ENCODE data around the gene TMEM100. TPM values are rescaled to one million over a fixed set of nuclear protein-coding genes. Genes with fewer than 3 reads are reported as not detected.

TMEM100 gene
- total and polyA plus RNA-seq, 2 experiments from 2014 or later, result 0.10 to 0.73 TPM

GRCh38 chr17:55709440-55709839 lies 13.2 kb downstream of the TMEM100 start:
- Histone ChIP-seq H3K79me2 (replicated peaks; ENCODE audit: insufficient read depth) (no peaks in the 10 kb centered on the region), H3F3A (replicated peaks; ENCODE audit: low read depth) (no peaks in the 10 kb centered on the region), H3K4me1 (ENCODE audit: insufficient read depth) (peaks cover 12% of the 10 kb centered on the region), H3K27me3 (ENCODE audit: insufficient read depth) (no peaks in the 10 kb centered on the region), H3K4me2 (no peak overlapping the region), H3K9me2 (ENCODE audit: insufficient read depth) (no peaks in the 10 kb centered on the region; the same call in 1 of the 2 replicates), H3K36me3 (ENCODE audit: insufficient read depth) (no peaks in the 10 kb centered on the region), H3K4me3 (no peak overlapping the region), H4K20me1 (replicated peaks; ENCODE audit: insufficient read depth) (no peaks in the 10 kb centered on the region), H3K27ac (ENCODE audit: low read depth) (no peak overlapping the region), H2AFZ (peak overlapping the region; percentile 19; the same call in 1 of the 2 replicates)
- Mint-ChIP-seq H3K27me3 (ENCODE audit: insufficient read depth, low read depth, poor library complexity) (no peaks in the 10 kb centered on the region), H3K36me3 (ENCODE audit: low read depth) (no peaks in the 10 kb centered on the region), H3K4me1 (peaks cover 23% of the 10 kb centered on the region), H3K4me3 (no peak overlapping the region), H3K27ac (no peak overlapping the region), H3K9me3 (no peaks in the 10 kb centered on the region)
- DNase-seq (ENCODE audit: low spot score) (no peak), ATAC-seq (no peak)
- no peak for TF ChIP-seq EZH2phosphoT487 (IDR thresholded peaks at IDR 0.05; ENCODE audit: unreplicated experiment)
- TF ChIP-seq REST (IDR thresholded peaks at IDR 0.05; ENCODE audit: unreplicated experiment), result no peak
- TF ChIP-seq EZH2 (IDR thresholded peaks at IDR 0.05; ENCODE audit: low read depth, unreplicated experiment), result no peak
- TF ChIP-seq ZNF114 (CRISPR knock-in tag; IDR thresholded peaks at IDR 0.05), result no peak
- TF ChIP-seq STAT1 (IDR thresholded peaks at IDR 0.05; ENCODE audit: unreplicated experiment), result no peak
- no peak for TF ChIP-seq JUNB (IDR thresholded peaks at IDR 0.05; ENCODE audit: unreplicated experiment)
- no peak for TF ChIP-seq CREB1 (CRISPR knock-in tag; IDR thresholded peaks at IDR 0.05; ENCODE audit: low read depth)
- TF ChIP-seq POLR2AphosphoS5 (IDR thresholded peaks at IDR 0.05; ENCODE audit: low read depth), result no peak
- no peak for TF ChIP-seq ZNF462 (CRISPR knock-in tag; IDR thresholded peaks at IDR 0.05)
- TF ChIP-seq NANOG (IDR thresholded peaks at IDR 0.05; ENCODE audit: borderline replicate concordance), result no peak
- no peak for TF ChIP-seq CTCF (conservative IDR thresholded peaks at IDR 0.05; ENCODE audit: low read depth in 2 of 2)
- TF ChIP-seq ZNF331 (CRISPR knock-in tag; IDR thresholded peaks at IDR 0.05; ENCODE audit: low read depth), result no peak
- TF ChIP-seq ETS1 (IDR thresholded peaks at IDR 0.05), result no peak
